Measurements from ENCODE around the gene TRPM5.

DNA sequence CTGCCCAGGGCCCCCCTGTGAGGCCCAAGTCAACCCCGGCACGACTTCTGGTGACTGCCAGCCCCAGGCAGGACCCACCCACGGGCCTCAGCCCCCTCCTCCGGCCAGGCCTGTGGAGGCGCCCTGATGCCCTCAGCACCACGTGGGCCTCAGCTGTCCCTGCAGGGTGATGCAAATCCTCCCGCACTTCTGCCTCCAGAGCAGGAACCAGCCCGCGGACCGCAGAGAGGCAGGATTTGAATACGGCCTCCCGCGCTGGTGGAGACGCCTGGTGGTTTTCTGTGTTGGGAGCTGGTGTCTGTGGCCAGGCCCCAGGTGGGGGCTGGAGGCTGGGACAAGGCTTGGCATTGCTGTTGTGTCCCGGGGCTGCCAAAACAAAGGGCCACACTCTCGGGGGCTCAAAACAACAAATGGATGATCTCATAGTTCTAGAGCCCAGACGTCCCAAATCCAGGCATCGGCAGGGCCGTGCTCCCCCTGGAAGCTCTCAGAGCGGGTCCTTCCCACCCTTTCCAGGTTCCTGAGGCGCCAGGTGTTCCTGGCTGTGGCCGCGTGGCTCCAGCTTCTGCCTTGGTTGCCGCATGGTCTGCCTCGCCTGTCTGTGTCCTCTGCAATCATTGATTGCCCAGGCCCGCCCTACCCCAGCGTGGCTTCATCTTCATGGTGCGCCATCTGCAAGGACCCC lies 19.4 kb downstream of the TRPM5 start:
- TF ChIP-seq CTCF (conservative IDR thresholded peaks at IDR 0.05; ENCODE audit: low read length) (no peak), EZH2phosphoT487 (IDR thresholded peaks at IDR 0.05; ENCODE audit: borderline replicate concordance, low read depth, low read length) (no peak)

All from OCI-LY7 (cell line).